K562 (cell line): ENCODE data around the gene SYT17. TPM values are rescaled to one million over a fixed set of nuclear protein-coding genes. Genes with fewer than 3 reads are reported as not detected.

Source experiments
- ATAC-seq: fragments of 200-7000 bp; cut with Tn5 transposase; 3 replicates; pipeline ENCODE4 v1.9.1; 2020; ENCODE audit warnings: moderate library complexity
- BruUV-seq: library from RNA; stranded (reverse); fragments of 400-500 nt; replicated peaks from 2 replicates; lab custom pipeline; 2021; lab: Mats Ljungman, UMichigan
- CTCF ChIA-PET: fragments of 300-600 bp; formaldehyde crosslinking; extraction: SDS; loops from one replicate; lab custom pipeline; 2021; ENCODE audit warnings: low intra/inter-chr PET ratio; lab: Yijun Ruan, JAX
- POLR2A ChIA-PET: fragments of 300-600, 350-650 bp; sonication (Branson Sonifier 250); formaldehyde crosslinking; extraction: SDS; loops from one replicate; lab custom pipeline; 2021; ENCODE audit warnings: antibody characterized with exemption, inconsistent platforms; lab: Yijun Ruan, JAX
- DNase-seq, 4 experiments: peaks; one replicate each; pipeline versions ENCODE4 v3.0.0 to v3.0.0-alpha.2; 2011 to 2018; ENCODE audit warnings: low spot score in 3 of 4, mixed read lengths in 3 of 4; ENCODE audit errors: extremely low read depth in 1 of 4
- FAIRE-seq: peaks from 2 replicates; lab custom pipeline; 2011; peaks lifted over from hg19 to GRCh38; lab: Jason Lieb, UNC
- H2AFZ ChIP-seq: 2 replicates; pipeline ENCODE4 v1.6.0; 2011; ENCODE audit warnings: low read depth, low read length, control low read depth, inconsistent platforms
- H3K27ac ChIP-seq: fragments of 200-600 bp; 3 replicates; pipeline ENCODE4 v1.8.0; 2011; ENCODE audit warnings: low read depth, mild to moderate bottlenecking, control low read depth, inconsistent platforms, low read length, moderate library complexity, mixed read lengths; ENCODE audit errors: extremely low read depth
- H3K27me3 ChIP-seq, 2 experiments: fragments of 300-600 bp in 1 of 2; 2 replicates in 1 of 2; 3 replicates in 1 of 2; pipeline versions ENCODE4 v1.6.0 to v1.8.0; 2011; ENCODE audit warnings: inconsistent platforms in 2 of 2, low read length in 2 of 2, mild to moderate bottlenecking in 1 of 2, mixed read lengths in 1 of 2, moderate library complexity in 1 of 2; ENCODE audit not compliant: control insufficient read depth in 2 of 2, insufficient read depth in 2 of 2
- H3K36me3 ChIP-seq: fragments of 300-600 bp; 3 replicates; pipeline ENCODE4 v1.8.0; 2011; ENCODE audit warnings: mild to moderate bottlenecking, low read length, inconsistent platforms; ENCODE audit not compliant: control insufficient read depth, insufficient read depth
- H3K4me1 ChIP-seq, 2 experiments: fragments of 200-600 bp in 1 of 2; replicated peaks in 1 of 2; 2 replicates in 1 of 2; 3 replicates in 1 of 2; pipeline versions ENCODE4 v1.5.1 to v1.8.0; 2011; ENCODE audit warnings: inconsistent platforms in 2 of 2, low read length in 2 of 2, mild to moderate bottlenecking in 1 of 2, mixed read lengths in 1 of 2, moderate library complexity in 1 of 2; ENCODE audit not compliant: control insufficient read depth in 2 of 2, insufficient read depth in 2 of 2
- H3K4me2 ChIP-seq: 2 replicates; pipeline ENCODE4 v1.6.1; 2011; ENCODE audit warnings: low read length, control low read depth, inconsistent platforms, mixed read lengths; ENCODE audit not compliant: insufficient read depth
- H3K4me3 ChIP-seq: fragments of 200-600 bp; sonication (generic), shearing (Covaris generic); 2 replicates; pipeline ENCODE4 v1.5.1; 2016; ENCODE audit warnings: control low read depth, inconsistent platforms
- H3K79me2 ChIP-seq: fragments of 200-600 bp; 3 replicates; pipeline ENCODE4 v1.8.0; 2011; ENCODE audit warnings: low read length, inconsistent platforms; ENCODE audit not compliant: control insufficient read depth, insufficient read depth
- H3K9ac ChIP-seq, 2 experiments: 2 replicates each; pipeline versions ENCODE4 v1.6.0 to v1.6.1; 2011; ENCODE audit warnings: low read depth in 2 of 2, low read length in 2 of 2, control low read depth in 1 of 2, inconsistent platforms in 1 of 2, mild to moderate bottlenecking in 1 of 2, mixed read lengths in 1 of 2; ENCODE audit not compliant: insufficient read depth in 1 of 2
- H3K9me1 ChIP-seq: one replicate; pipeline ENCODE4 v1.6.0; 2011; ENCODE audit warnings: inconsistent platforms, mild to moderate bottlenecking, low read length, moderate library complexity; ENCODE audit not compliant: control insufficient read depth, insufficient read depth
- H3K9me3 ChIP-seq: replicated peaks from 2 replicates; pipeline ENCODE4 v1.5.1; 2011; ENCODE audit warnings: low read depth, low read length, inconsistent platforms; ENCODE audit not compliant: control insufficient read depth, insufficient read depth
- H4K20me1 ChIP-seq: replicated peaks from 2 replicates; pipeline ENCODE4 v1.6.1; 2011; ENCODE audit warnings: low read length, inconsistent platforms, mixed read lengths; ENCODE audit not compliant: control insufficient read depth, insufficient read depth
- BMI1 ChIP-seq: fragments of 150-350 bp; IDR thresholded peaks from 2 replicates; pipeline ENCODE4 v1.6.1; 2014; ENCODE audit warnings: low read length
- FOXJ2 ChIP-seq: fragments of 200-800 bp; sonication (Bioruptor generic); IDR thresholded peaks from 2 replicates; pipeline ENCODE4 v1.6.1; 2016; ENCODE audit warnings: missing genetic modification characterization, missing compliant biosample characterization
- MAFF ChIP-seq: IDR thresholded peaks from 2 replicates; pipeline ENCODE4 v1.6.1; 2012; ENCODE audit warnings: low read length, improper control_type of control experiment
- MAFG ChIP-seq: fragments of 450-650 bp; conservative IDR thresholded peaks from 2 replicates; pipeline ENCODE4 v1.6.1; 2016; ENCODE audit warnings: missing genetic modification characterization, missing compliant biosample characterization
- MAFK ChIP-seq: IDR thresholded peaks from 2 replicates; pipeline ENCODE4 v1.6.1; 2011; ENCODE audit warnings: low read length, improper control_type of control experiment
- NEUROD1 ChIP-seq: fragments of 150-350 bp; IDR thresholded peaks from 2 replicates; pipeline ENCODE4 v1.6.1; 2014; ENCODE audit warnings: borderline replicate concordance, low read length, low read depth; ENCODE audit not compliant: partially characterized antibody
- NFE2 ChIP-seq: IDR thresholded peaks from 2 replicates; pipeline ENCODE4 v1.6.1; 2014; ENCODE audit warnings: antibody characterized with exemption, low read depth
- RFX1 ChIP-seq: fragments of 450-650 bp; IDR thresholded peaks from 2 replicates; pipeline ENCODE4 v1.6.1; 2016; ENCODE audit warnings: mild to moderate bottlenecking, moderate library complexity
- SIRT6 ChIP-seq: IDR thresholded peaks from one replicate; pipeline ENCODE4 v1.6.1; 2012; ENCODE audit warnings: low read depth, mild to moderate bottlenecking, control low read depth, inconsistent platforms, low read length, moderate library complexity
- SMAD1 ChIP-seq: fragments of 150-350 bp; IDR thresholded peaks from 2 replicates; pipeline ENCODE4 v1.6.1; 2014; ENCODE audit warnings: low read length, low read depth; ENCODE audit not compliant: partially characterized antibody
- WGBS: fragments of 100-300 bp; shearing (Covaris generic); methylation state at CpG from one replicate; pipeline ENCODE4 v1.1.6; 2016; ENCODE audit warnings: low coverage, mixed read lengths; ENCODE audit not compliant: insufficient coverage; ENCODE audit errors: missing lambda C conversion rate; 5-methylcytosine and 5-hydroxymethylcytosine counted together
- in situ Hi-C: fragments of 300-500 bp; cut with MboI; formaldehyde crosslinking; loops from 4 replicates; pipeline ENCODE4 v1.15.0; 2018; ENCODE audit warnings: inconsistent platforms, mixed read lengths
- intact Hi-C: fragments of 100-400 bp; cut with micrococcal nuclease; formaldehyde crosslinking; loops from 2 replicates; pipeline ENCODE4 v1.14.2; 2022
- polyA plus RNA-seq, 8 experiments: library from polyadenylated mRNA; depleted of rRNA in 4 of 8; stranded (reverse) in 5 of 8; unstranded in 3 of 8; fragments of >200 nt; fragmentation: Nextera tagmentation in 2 of 8; fragmentation: Illumina TruSeq in 1 of 8; extraction: Ambion mirVana in 2 of 8; extraction: Trizol in 1 of 8; gene quantifications; 2 replicates each; pipeline versions ENCODE4 v1.2.1 to v1.2.3, GENCODE V29; 2011 to 2014; ENCODE audit warnings: inconsistent platforms in 1 of 8, missing spikeins in 1 of 8
- total RNA-seq, 7 experiments: library from RNA; depleted of rRNA in 6 of 7; stranded (reverse); fragments of >200 nt in 6 of 7; fragmentation: Illumina TruSeq in 2 of 7; extraction: Trizol in 2 of 7; gene quantifications; 2 replicates each; pipeline versions ENCODE4 v1.2.1 to v1.2.3, GENCODE V29; 2011 to 2021; ENCODE audit warnings: low replicate concordance in 1 of 7

The SYT17 gene
- total and polyA plus RNA-seq, 9 of the 15 experiments (the other 6 are each of a cell fraction or from before 2014, with no cell fraction given) = not detected

GRCh38 chr16:19291475-19291874 is 123.4 kb downstream of the SYT17 start:
- FAIRE-seq (no peak), DNase-seq (no peak), ATAC-seq (no peak)
- Histone ChIP-seq H3K27ac (no peak overlapping the region), H3K4me2 (no peak overlapping the region), H3K36me3 (no peaks in the 10 kb centered on the region), H3K9me1 (no peaks in the 10 kb centered on the region), H2AFZ (no peak overlapping the region), H3K79me2 (no peaks in the 10 kb centered on the region), H3K9ac (no peak overlapping the region), H3K4me1 (no peaks in the 10 kb centered on the region), H4K20me1 (0 out of 2 replicates have a peak, but pooled peaks cover 3% of the 10 kb centered on the region), H3K27me3 (peaks cover 0 to 12% of the 10 kb centered on the region in 2 experiments; a peak in 4 of 5 replicates), H3K9me3 (no peaks in the 10 kb centered on the region), H3K4me3 (no peak overlapping the region)
- 0% methylated on average over 4 of the region's 4 CpGs for WGBS
- no TSS peak for BruUV-seq
- ChIA-PET POLR2A (no interaction called here), CTCF (no interaction called here)
- intact Hi-C loops = no loop called here
- in situ Hi-C loops = no loop called here
- peak; percentile 40; the same call in 1 of the 2 replicates for TF ChIP-seq BMI1
- no peak for TF ChIP-seq SIRT6
- TF ChIP-seq SMAD1 = no peak
- TF ChIP-seq FOXJ2 = peak; percentile 58; the same call in 1 of the 2 replicates
- TF ChIP-seq MAFG (tag) = peak; percentile 50; the same call in 1 of the 2 replicates
- peak; percentile 50; the same call in 1 of the 2 replicates for TF ChIP-seq NFE2
- 0 out of 2 replicates have a peak, but pooled peaks have one; percentile 22 for TF ChIP-seq MAFK
- no peak for TF ChIP-seq NEUROD1
- peak; percentile 34; the same call in 1 of the 2 replicates for TF ChIP-seq MAFF
- peak; percentile 93 for TF ChIP-seq RFX1
